Kidney (tissue), 14 donors: ENCODE results near the gene PLTP. TPM values are rescaled to one million over a fixed set of nuclear protein-coding genes. Genes with fewer than 3 reads are reported as not detected.
"Not testable (repeated sequence)": the region's sequence is repeated elsewhere in the genome, so short reads cannot be mapped to it uniquely, and the experiment has no call there.

Experiments
- DNase-seq, 5 donors: peaks; one replicate each; pipeline ENCODE4 v3.0.0-alpha.2; 2013 to 2020
- FAIRE-seq: peaks from 2 replicates; lab custom pipeline; 2012; peaks lifted over from hg19 to GRCh38; lab: Jason Lieb, UNC
- H3K27ac ChIP-seq, 2 donors: one replicate each; pipeline ENCODE4 v1.7.0; 2013; ENCODE audit warnings: low read depth in 2 of 2, low read length in 2 of 2, inconsistent platforms in 1 of 2
- H3K27me3 ChIP-seq: one replicate; pipeline ENCODE4 v1.7.1; 2013; ENCODE audit warnings: low read length, inconsistent platforms; ENCODE audit not compliant: control insufficient read depth, insufficient read depth
- H3K36me3 ChIP-seq, 3 donors: one replicate each; pipeline versions ENCODE4 v1.7.0 to v1.7.1; 2013; ENCODE audit warnings: low read length in 3 of 3, control low read depth in 1 of 3, inconsistent platforms in 1 of 3; ENCODE audit not compliant: insufficient read depth in 3 of 3, control insufficient read depth in 2 of 3
- H3K4me1 ChIP-seq, 3 donors: one replicate each; pipeline versions ENCODE4 v1.7.0 to v1.7.1; 2013; ENCODE audit warnings: low read length in 3 of 3, inconsistent platforms in 1 of 3, low read depth in 1 of 3; ENCODE audit not compliant: control insufficient read depth in 2 of 3, insufficient read depth in 2 of 3
- H3K4me3 ChIP-seq, 3 donors: one replicate each; pipeline versions ENCODE4 v1.7.0 to v1.8.1; 2013; ENCODE audit warnings: low read length in 3 of 3, control low read depth in 1 of 3, inconsistent platforms in 1 of 3
- H3K9ac ChIP-seq, 3 donors: one replicate each; pipeline versions ENCODE4 v1.7.0 to v1.7.1; 2013; ENCODE audit warnings: low read length in 3 of 3, control low read depth in 1 of 3, inconsistent platforms in 1 of 3
- H3K9me3 ChIP-seq, 3 donors: one replicate each; pipeline versions ENCODE4 v1.7.0 to v1.7.1; 2013; ENCODE audit warnings: low read length in 3 of 3, control low read depth in 1 of 3, inconsistent platforms in 1 of 3; ENCODE audit not compliant: control insufficient read depth in 2 of 3, insufficient read depth in 1 of 3
- intact Hi-C: fragments of 100-400 bp; cut with DNase I; formaldehyde crosslinking; loops from one replicate; pipeline ENCODE4 v1.11.1; 2022
- polyA plus RNA-seq: library from polyadenylated mRNA; stranded (reverse); fragments of 350-450 nt; fragmentation: Illumina TruSeq; extraction: RNeasy Lipid Tissue Mini Kit (QIAGEN cat#74804); gene quantifications from one replicate; pipeline ENCODE4 v1.2.3, GENCODE V29; 2014; ENCODE audit warnings: low read depth, low replicate concordance; ENCODE audit not compliant: insufficient read depth
- total RNA-seq: library from RNA; stranded (reverse); fragmentation: NEBNext Ultra II Directional; extraction: Animal tissue kit (Norgen Biotek cat#: 25700); gene quantifications from one replicate; pipeline ENCODE4 v1.2.1, GENCODE V29; 2021
- TF ChIP-seq, protein P1 (sequence below): IDR thresholded peaks from 3 replicates; pipeline ENCODE4 v1.5.1; 2012; ENCODE audit warnings: mild to moderate bottlenecking, moderate library complexity, borderline replicate concordance; ENCODE audit not compliant: insufficient read depth; ENCODE audit errors: extremely low read depth
- donor health status: control.
- donor health status: control.
- donor health status: control.
- donor health status: control.
- donor health status: control.
- donor health status: DM: yes; HTN: yes; CAD: no.
- donor health status: Normal renal cell carcinoma (clear cell type).

The PLTP gene
- total and polyA plus RNA-seq, 2 donors from 2014 or later: 345 to 790 TPM

DNA sequence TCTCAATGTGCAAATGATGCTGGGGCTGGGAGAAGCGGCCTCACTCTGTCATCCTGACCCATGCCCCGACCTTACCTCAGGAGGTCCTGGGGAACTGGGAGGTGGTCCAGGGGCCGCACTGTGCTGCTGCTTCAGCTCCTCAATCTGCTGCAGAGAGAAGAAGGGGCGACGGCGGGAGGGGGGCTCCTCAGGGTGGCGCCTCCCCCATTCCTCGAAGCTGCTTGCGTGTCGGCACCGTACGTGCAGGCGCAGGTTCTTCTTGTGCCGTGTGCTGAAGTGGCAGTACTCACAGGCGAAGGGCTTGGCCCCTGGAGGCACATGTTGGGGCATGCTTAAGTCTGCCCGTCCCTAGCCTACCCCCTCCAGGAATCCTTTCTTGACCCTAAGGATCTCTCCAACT, 47.2 kb upstream of the PLTP start:
- peak in 1 of 5 donors; percentile 67 for DNase-seq
- no peak overlapping the region for H3K9ac ChIP-seq
- no peaks in the 10 kb centered on the region for H3K27me3 ChIP-seq
- peaks cover 9 to 55% (median 48%) of the 10 kb centered on the region in 3 donors for H3K36me3 ChIP-seq
- no peak overlapping the region for H3K27ac ChIP-seq
- TF ChIP-seq, protein P1, sequence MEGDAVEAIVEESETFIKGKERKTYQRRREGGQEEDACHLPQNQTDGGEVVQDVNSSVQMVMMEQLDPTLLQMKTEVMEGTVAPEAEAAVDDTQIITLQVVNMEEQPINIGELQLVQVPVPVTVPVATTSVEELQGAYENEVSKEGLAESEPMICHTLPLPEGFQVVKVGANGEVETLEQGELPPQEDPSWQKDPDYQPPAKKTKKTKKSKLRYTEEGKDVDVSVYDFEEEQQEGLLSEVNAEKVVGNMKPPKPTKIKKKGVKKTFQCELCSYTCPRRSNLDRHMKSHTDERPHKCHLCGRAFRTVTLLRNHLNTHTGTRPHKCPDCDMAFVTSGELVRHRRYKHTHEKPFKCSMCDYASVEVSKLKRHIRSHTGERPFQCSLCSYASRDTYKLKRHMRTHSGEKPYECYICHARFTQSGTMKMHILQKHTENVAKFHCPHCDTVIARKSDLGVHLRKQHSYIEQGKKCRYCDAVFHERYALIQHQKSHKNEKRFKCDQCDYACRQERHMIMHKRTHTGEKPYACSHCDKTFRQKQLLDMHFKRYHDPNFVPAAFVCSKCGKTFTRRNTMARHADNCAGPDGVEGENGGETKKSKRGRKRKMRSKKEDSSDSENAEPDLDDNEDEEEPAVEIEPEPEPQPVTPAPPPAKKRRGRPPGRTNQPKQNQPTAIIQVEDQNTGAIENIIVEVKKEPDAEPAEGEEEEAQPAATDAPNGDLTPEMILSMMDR: no peak
- no peak for FAIRE-seq
- intact Hi-C loops: no loop called here
- no peaks in the 10 kb centered on the region for H3K4me1 ChIP-seq
- H3K4me3 ChIP-seq: no peak overlapping the region
- no peaks in the 10 kb centered on the region for H3K9me3 ChIP-seq

DNA sequence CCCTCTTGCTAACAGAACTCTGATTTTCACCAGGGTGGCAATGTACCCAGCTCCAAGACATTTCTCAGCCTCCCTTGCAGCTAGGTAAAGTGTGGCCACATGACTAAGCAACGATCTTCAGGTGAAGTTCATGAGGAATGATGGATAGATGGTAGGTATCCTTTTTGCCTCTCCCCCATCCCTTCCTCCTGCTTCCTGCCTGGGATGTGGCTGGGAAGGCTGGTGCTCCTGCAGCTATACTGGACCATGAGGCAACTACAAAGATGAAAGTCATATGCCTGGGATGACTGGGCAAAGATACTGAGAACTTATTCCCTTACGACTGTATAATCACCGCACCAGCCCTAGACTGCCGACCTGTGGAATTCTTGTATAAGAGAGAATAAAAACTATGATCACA, 46.6 kb upstream of the PLTP start:
- no peak for FAIRE-seq
- peaks cover 9 to 53% (median 44%) of the 10 kb centered on the region in 3 donors for H3K36me3 ChIP-seq
- no peaks in the 10 kb centered on the region for H3K4me1 ChIP-seq
- H3K9me3 ChIP-seq: no peaks in the 10 kb centered on the region
- no peak overlapping the region for H3K27ac ChIP-seq
- TF ChIP-seq, protein P1: no peak
- H3K4me3 ChIP-seq: no peak overlapping the region
- H3K9ac ChIP-seq: no peak overlapping the region
- no peaks in the 10 kb centered on the region for H3K27me3 ChIP-seq
- DNase-seq: peak in 1 of 5 donors; percentile 3
- intact Hi-C loops: no loop called here

DNA sequence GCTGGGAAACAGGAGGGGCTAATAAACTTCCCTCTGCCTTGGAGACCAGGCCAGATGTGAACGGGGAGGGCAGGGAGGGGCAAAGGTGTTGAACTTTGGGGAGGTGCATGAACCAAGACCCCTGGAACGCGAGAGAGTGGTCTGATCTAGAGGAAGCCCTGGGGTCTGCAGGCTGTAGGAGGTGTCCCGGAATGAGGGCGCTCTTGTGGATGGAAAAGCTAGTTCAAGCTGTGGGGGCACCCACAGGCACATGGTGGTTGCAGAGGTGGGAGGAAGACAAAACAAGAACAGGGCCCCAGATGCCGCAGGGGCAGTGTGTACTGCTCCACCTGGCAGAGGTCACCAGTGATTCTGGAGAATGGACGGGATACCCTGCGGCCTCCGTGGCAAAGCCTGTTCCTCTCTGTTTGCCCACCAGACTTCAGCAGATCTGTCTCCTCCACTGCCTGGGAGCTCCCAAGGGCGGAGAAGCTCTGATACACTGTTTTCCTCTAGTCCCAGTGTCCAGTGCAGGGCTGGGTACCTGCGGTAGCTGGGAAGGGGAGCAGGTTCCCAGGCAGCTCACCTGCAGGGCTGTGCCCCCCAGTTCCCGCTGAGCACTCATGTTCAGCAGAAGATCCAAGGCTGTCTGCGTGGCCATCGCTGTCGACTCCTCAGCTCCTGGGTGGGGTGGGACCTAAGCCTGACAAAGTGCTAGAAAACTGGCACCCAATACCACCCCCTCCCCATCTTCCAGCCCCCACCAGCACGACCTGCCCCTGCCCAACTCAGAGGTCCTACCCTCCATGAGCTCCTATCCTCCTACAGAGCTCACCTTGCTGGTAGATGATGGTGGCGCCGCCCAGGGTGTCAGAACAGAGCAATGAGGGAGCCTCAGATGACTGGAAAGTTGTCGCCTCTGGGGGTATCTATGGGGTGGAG, 45.3 kb upstream of the PLTP start:
- H3K9me3 ChIP-seq: no peaks in the 10 kb centered on the region
- no peaks in the 10 kb centered on the region for H3K27me3 ChIP-seq
- peaks cover 9 to 56% (median 48%) of the 10 kb centered on the region in 3 donors for H3K36me3 ChIP-seq
- no peak overlapping the region for H3K4me3 ChIP-seq
- H3K4me1 ChIP-seq: no peaks in the 10 kb centered on the region
- peak in 2 of 5 donors; percentile 17 to 59 for DNase-seq
- no peak for FAIRE-seq
- H3K27ac ChIP-seq: no peak overlapping the region
- H3K9ac ChIP-seq: no peak overlapping the region
- TF ChIP-seq, protein P1: no peak
- intact Hi-C loops: no loop called here

DNA sequence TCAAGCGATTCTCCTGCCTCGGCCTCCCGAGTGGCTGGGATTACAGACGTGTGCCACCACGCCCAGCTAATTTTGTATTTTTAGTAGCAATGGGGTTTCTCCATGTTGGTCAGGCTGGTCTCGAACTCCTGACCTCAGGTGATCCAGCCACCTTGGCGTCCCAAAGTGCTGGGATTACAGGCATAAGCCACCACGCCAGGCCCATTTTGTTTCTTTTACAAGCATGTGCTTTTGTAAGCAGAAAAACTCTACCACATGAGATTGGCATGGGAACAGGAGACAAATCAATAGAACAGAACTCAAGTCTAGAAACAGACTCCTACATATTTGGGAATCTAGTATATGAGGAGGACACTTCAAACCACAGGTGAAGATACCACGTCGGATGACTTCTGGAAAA, 44.4 kb upstream of the PLTP start:
- peaks cover 9 to 58% (median 54%) of the 10 kb centered on the region in 3 donors for H3K36me3 ChIP-seq

More for the DNA sequence above, 44.4 kb upstream of the PLTP start:
- peak in 1 of 5 donors; percentile 3 for DNase-seq
- H3K27ac ChIP-seq, H3K4me3 ChIP-seq, H3K4me1 ChIP-seq, intact Hi-C loops, H3K27me3 ChIP-seq, FAIRE-seq, H3K9ac ChIP-seq, H3K9me3 ChIP-seq: not testable (repeated sequence)
